NK-92 (cell line): Measurements from ENCODE around the gene OR6B1.
"Not testable (repeated sequence)": the region's sequence is repeated elsewhere in the genome, so short reads cannot be mapped to it uniquely, and the experiment has no call there.

Experiments
- DNase-seq: peaks from one replicate; lab custom pipeline; 2025; ENCODE audit not compliant: unreplicated experiment; lab: John Stamatoyannopoulos, UW

Gene OR6B1

DNA sequence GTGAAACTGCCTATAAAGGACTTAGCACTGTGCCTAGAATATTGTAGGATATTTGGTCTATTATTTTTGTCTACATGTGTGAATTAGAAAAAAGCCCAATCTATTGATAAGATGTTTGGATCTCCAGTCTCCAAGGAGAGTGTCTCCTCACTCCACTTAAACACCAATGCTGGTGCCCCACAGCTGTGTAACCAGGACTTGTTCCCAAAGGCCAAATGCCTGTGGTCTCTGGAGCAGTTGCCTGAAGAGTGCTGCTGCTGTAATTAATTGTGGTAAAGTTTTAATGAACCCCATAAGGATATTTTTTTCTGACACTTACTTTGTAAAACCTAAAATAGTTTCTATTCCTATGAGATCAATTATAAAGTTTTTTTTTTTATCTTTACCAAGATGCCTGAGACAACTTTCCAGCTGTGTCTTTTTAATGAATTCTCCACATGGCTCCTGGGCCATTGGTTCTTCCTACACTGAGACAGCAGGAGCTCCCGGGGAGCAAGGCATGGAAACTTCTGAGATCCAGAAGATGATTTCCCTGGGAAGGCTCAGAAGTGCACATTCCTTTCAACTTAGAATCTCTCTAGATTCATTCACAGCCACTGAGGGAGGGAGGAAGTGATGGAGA, 37.4 kb downstream of the OR6B1 start:
- DNase-seq, result no peak

- DNase-seq, result no peak
Measured at GRCh38 chr7:144038887-144039286, 38.8 kb downstream of the OR6B1 start.

- no peak for DNase-seq
Measured at GRCh38 chr7:144048648-144049047, 48.5 kb downstream of the OR6B1 start, which contains the start of gene OR2A5. Gene OR2A5, plus strand, starts transcription at chr7:144048948. Its CDS starts 1,454 bp downstream, at chr7:144050402.

GRCh38 chr7:144049491-144049890, 49.4 kb downstream of the OR6B1 start:
- DNase-seq, result no peak

GRCh38 chr7:144050093-144050492, 50.0 kb downstream of the OR6B1 start:
- no peak for DNase-seq

DNA sequence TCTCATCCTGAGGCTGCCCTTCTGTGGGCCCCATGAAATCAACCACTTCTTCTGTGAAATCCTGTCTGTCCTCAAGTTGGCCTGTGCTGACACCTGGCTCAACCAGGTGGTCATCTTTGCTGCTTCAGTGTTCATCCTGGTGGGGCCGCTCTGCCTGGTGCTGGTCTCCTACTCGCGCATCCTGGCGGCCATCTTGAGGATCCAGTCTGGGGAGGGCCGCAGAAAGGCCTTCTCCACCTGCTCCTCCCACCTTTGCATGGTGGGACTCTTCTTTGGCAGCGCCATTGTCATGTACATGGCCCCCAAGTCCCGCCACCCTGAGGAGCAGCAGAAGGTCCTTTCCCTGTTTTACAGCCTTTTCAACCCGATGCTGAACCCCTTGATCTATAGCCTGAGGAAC, 50.8 kb downstream of the OR6B1 start:
- DNase-seq, result not testable (repeated sequence)

GRCh38 chr7:144057954-144058353, 57.8 kb downstream of the OR6B1 start:
- DNase-seq, result no peak
